K562 (cell line): ENCODE data around the gene IFI27L1. TPM values are rescaled to one million over a fixed set of nuclear protein-coding genes. Genes with fewer than 3 reads are reported as not detected.

Source experiments
- ATAC-seq: fragments of 200-7000 bp; cut with Tn5 transposase; 3 replicates; pipeline ENCODE4 v1.9.1; 2020; ENCODE audit warnings: moderate library complexity
- BruUV-seq: library from RNA; stranded (reverse); fragments of 400-500 nt; replicated peaks from 2 replicates; lab custom pipeline; 2021; lab: Mats Ljungman, UMichigan
- CTCF ChIA-PET: fragments of 300-600 bp; formaldehyde crosslinking; extraction: SDS; loops from one replicate; lab custom pipeline; 2021; ENCODE audit warnings: low intra/inter-chr PET ratio; lab: Yijun Ruan, JAX
- POLR2A ChIA-PET: fragments of 300-600, 350-650 bp; sonication (Branson Sonifier 250); formaldehyde crosslinking; extraction: SDS; loops from one replicate; lab custom pipeline; 2021; ENCODE audit warnings: antibody characterized with exemption, inconsistent platforms; lab: Yijun Ruan, JAX
- DNase-seq, 4 experiments: peaks; one replicate each; pipeline versions ENCODE4 v3.0.0 to v3.0.0-alpha.2; 2011 to 2018; ENCODE audit warnings: low spot score in 3 of 4, mixed read lengths in 3 of 4; ENCODE audit errors: extremely low read depth in 1 of 4
- FAIRE-seq: peaks from 2 replicates; lab custom pipeline; 2011; peaks lifted over from hg19 to GRCh38; lab: Jason Lieb, UNC
- H2AFZ ChIP-seq: 2 replicates; pipeline ENCODE4 v1.6.0; 2011; ENCODE audit warnings: low read depth, low read length, control low read depth, inconsistent platforms
- H3K27ac ChIP-seq: fragments of 200-600 bp; 3 replicates; pipeline ENCODE4 v1.8.0; 2011; ENCODE audit warnings: low read depth, mild to moderate bottlenecking, control low read depth, inconsistent platforms, low read length, moderate library complexity, mixed read lengths; ENCODE audit errors: extremely low read depth
- H3K27me3 ChIP-seq, 2 experiments: fragments of 300-600 bp in 1 of 2; 2 replicates in 1 of 2; 3 replicates in 1 of 2; pipeline versions ENCODE4 v1.6.0 to v1.8.0; 2011; ENCODE audit warnings: inconsistent platforms in 2 of 2, low read length in 2 of 2, mild to moderate bottlenecking in 1 of 2, mixed read lengths in 1 of 2, moderate library complexity in 1 of 2; ENCODE audit not compliant: control insufficient read depth in 2 of 2, insufficient read depth in 2 of 2
- H3K36me3 ChIP-seq: fragments of 300-600 bp; 3 replicates; pipeline ENCODE4 v1.8.0; 2011; ENCODE audit warnings: mild to moderate bottlenecking, low read length, inconsistent platforms; ENCODE audit not compliant: control insufficient read depth, insufficient read depth
- H3K4me1 ChIP-seq, 2 experiments: fragments of 200-600 bp in 1 of 2; replicated peaks in 1 of 2; 2 replicates in 1 of 2; 3 replicates in 1 of 2; pipeline versions ENCODE4 v1.5.1 to v1.8.0; 2011; ENCODE audit warnings: inconsistent platforms in 2 of 2, low read length in 2 of 2, mild to moderate bottlenecking in 1 of 2, mixed read lengths in 1 of 2, moderate library complexity in 1 of 2; ENCODE audit not compliant: control insufficient read depth in 2 of 2, insufficient read depth in 2 of 2
- H3K4me2 ChIP-seq: 2 replicates; pipeline ENCODE4 v1.6.1; 2011; ENCODE audit warnings: low read length, control low read depth, inconsistent platforms, mixed read lengths; ENCODE audit not compliant: insufficient read depth
- H3K4me3 ChIP-seq: fragments of 200-600 bp; sonication (generic), shearing (Covaris generic); 2 replicates; pipeline ENCODE4 v1.5.1; 2016; ENCODE audit warnings: control low read depth, inconsistent platforms
- H3K79me2 ChIP-seq: fragments of 200-600 bp; 3 replicates; pipeline ENCODE4 v1.8.0; 2011; ENCODE audit warnings: low read length, inconsistent platforms; ENCODE audit not compliant: control insufficient read depth, insufficient read depth
- H3K9ac ChIP-seq, 2 experiments: 2 replicates each; pipeline versions ENCODE4 v1.6.0 to v1.6.1; 2011; ENCODE audit warnings: low read depth in 2 of 2, low read length in 2 of 2, control low read depth in 1 of 2, inconsistent platforms in 1 of 2, mild to moderate bottlenecking in 1 of 2, mixed read lengths in 1 of 2; ENCODE audit not compliant: insufficient read depth in 1 of 2
- H3K9me1 ChIP-seq: one replicate; pipeline ENCODE4 v1.6.0; 2011; ENCODE audit warnings: inconsistent platforms, mild to moderate bottlenecking, low read length, moderate library complexity; ENCODE audit not compliant: control insufficient read depth, insufficient read depth
- H3K9me3 ChIP-seq: replicated peaks from 2 replicates; pipeline ENCODE4 v1.5.1; 2011; ENCODE audit warnings: low read depth, low read length, inconsistent platforms; ENCODE audit not compliant: control insufficient read depth, insufficient read depth
- H4K20me1 ChIP-seq: replicated peaks from 2 replicates; pipeline ENCODE4 v1.6.1; 2011; ENCODE audit warnings: low read length, inconsistent platforms, mixed read lengths; ENCODE audit not compliant: control insufficient read depth, insufficient read depth
- FOSL1 ChIP-seq: fragments of 200-800 bp; sonication (Bioruptor generic); conservative IDR thresholded peaks from 2 replicates; pipeline ENCODE4 v1.6.1; 2016; ENCODE audit warnings: missing genetic modification characterization, missing compliant biosample characterization
- RAD51 ChIP-seq: fragments of 450-650 bp; IDR thresholded peaks from 2 replicates; pipeline ENCODE4 v1.7.1; 2016; ENCODE audit warnings: low read depth, mild to moderate bottlenecking, borderline replicate concordance
- RFX7 ChIP-seq: fragments of 250-450 bp; sonication (Bioruptor Pico); IDR thresholded peaks from 2 replicates; pipeline ENCODE4 v1.5.1; 2021; ENCODE audit warnings: mild to moderate bottlenecking
- TAF1 ChIP-seq: IDR thresholded peaks from 2 replicates; pipeline ENCODE4 v1.6.1; 2011; ENCODE audit warnings: mild to moderate bottlenecking, low read length, moderate library complexity; ENCODE audit not compliant: insufficient read depth, control insufficient read depth, severe bottlenecking; ENCODE audit errors: extremely low read depth
- TBL1XR1 ChIP-seq, 2 experiments: IDR thresholded peaks; 2 replicates each; pipeline ENCODE4 v1.6.1; 2012; ENCODE audit warnings: improper control_type of control experiment in 2 of 2, low read length in 2 of 2, mild to moderate bottlenecking in 1 of 2
- TSHZ1 ChIP-seq: fragments of 250-450 bp; sonication (Bioruptor Pico); IDR thresholded peaks from 2 replicates; pipeline ENCODE4 v1.4.0; 2020; ENCODE audit warnings: mild to moderate bottlenecking, moderate library complexity
- WGBS: fragments of 100-300 bp; shearing (Covaris generic); methylation state at CpG from one replicate; pipeline ENCODE4 v1.1.6; 2016; ENCODE audit warnings: low coverage, mixed read lengths; ENCODE audit not compliant: insufficient coverage; ENCODE audit errors: missing lambda C conversion rate; 5-methylcytosine and 5-hydroxymethylcytosine counted together
- in situ Hi-C: fragments of 300-500 bp; cut with MboI; formaldehyde crosslinking; loops from 4 replicates; pipeline ENCODE4 v1.15.0; 2018; ENCODE audit warnings: inconsistent platforms, mixed read lengths
- intact Hi-C: fragments of 100-400 bp; cut with micrococcal nuclease; formaldehyde crosslinking; loops from 2 replicates; pipeline ENCODE4 v1.14.2; 2022
- polyA plus RNA-seq, 8 experiments: library from polyadenylated mRNA; depleted of rRNA in 4 of 8; stranded (reverse) in 5 of 8; unstranded in 3 of 8; fragments of >200 nt; fragmentation: Nextera tagmentation in 2 of 8; fragmentation: Illumina TruSeq in 1 of 8; extraction: Ambion mirVana in 2 of 8; extraction: Trizol in 1 of 8; gene quantifications; 2 replicates each; pipeline versions ENCODE4 v1.2.1 to v1.2.3, GENCODE V29; 2011 to 2014; ENCODE audit warnings: inconsistent platforms in 1 of 8, missing spikeins in 1 of 8
- total RNA-seq, 7 experiments: library from RNA; depleted of rRNA in 6 of 7; stranded (reverse); fragments of >200 nt in 6 of 7; fragmentation: Illumina TruSeq in 2 of 7; extraction: Trizol in 2 of 7; gene quantifications; 2 replicates each; pipeline versions ENCODE4 v1.2.1 to v1.2.3, GENCODE V29; 2011 to 2021; ENCODE audit warnings: low replicate concordance in 1 of 7
- TF ChIP-seq, protein P1 (sequence below), 2 experiments: fragments of 450-650 bp; conservative IDR thresholded peaks; 2 replicates each; pipeline ENCODE4 v1.6.1; 2017; ENCODE audit warnings: mild to moderate bottlenecking in 2 of 2, moderate library complexity in 2 of 2

Gene IFI27L1
- total and polyA plus RNA-seq, 9 of the 15 experiments (the other 6 are each of a cell fraction or from before 2014, with no cell fraction given), result 14.5 to 28.0 (median 23.8) TPM

DNA sequence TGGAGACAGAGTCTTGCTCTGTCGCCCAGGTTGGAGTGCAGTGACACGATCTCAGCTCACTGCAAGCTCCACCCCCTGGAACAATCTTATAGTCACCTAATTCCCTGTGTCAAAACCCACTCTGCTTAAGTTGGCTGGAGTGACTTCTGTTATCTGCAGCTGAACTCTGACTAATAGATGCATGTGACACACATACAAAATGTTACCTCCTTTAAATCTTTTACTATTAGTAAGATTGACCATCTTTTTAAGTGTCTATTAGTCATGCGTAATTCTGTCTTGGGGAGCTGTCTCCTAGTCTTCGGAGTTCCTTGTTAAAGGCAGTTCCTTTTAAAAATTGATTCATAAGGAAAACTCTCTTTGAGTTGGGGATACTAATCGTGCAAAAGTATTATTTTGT is 7.4 kb downstream of the IFI27L1 start:
- H3K27ac ChIP-seq, result no peak overlapping the region
- H3K4me2 ChIP-seq, result no peak overlapping the region
- TF ChIP-seq, protein P1, sequence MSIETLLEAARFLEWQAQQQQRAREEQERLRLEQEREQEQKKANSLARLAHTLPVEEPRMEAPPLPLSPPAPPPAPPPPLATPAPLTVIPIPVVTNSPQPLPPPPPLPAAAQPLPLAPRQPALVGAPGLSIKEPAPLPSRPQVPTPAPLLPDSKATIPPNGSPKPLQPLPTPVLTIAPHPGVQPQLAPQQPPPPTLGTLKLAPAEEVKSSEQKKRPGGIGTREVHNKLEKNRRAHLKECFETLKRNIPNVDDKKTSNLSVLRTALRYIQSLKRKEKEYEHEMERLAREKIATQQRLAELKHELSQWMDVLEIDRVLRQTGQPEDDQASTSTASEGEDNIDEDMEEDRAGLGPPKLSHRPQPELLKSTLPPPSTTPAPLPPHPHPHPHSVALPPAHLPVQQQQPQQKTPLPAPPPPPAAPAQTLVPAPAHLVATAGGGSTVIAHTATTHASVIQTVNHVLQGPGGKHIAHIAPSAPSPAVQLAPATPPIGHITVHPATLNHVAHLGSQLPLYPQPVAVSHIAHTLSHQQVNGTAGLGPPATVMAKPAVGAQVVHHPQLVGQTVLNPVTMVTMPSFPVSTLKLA (conservative IDR thresholded peaks at IDR 0.05), result no peak
- TF ChIP-seq TAF1 (no peak), RFX7 (CRISPR knock-in tag) (no peak), TBL1XR1 (IDR thresholded peaks at IDR 0.05; ENCODE audit: low read length in 2 of 2) (no peak), FOSL1 (tag) (peak; percentile 75), TSHZ1 (CRISPR knock-in tag) (no peak), RAD51 (no peak)
- peaks cover 0 to 5% of the 10 kb centered on the region in 2 experiments; a peak in 3 of 5 replicates for H3K4me1 ChIP-seq
- no peaks in the 10 kb centered on the region for H3K27me3 ChIP-seq
- no peaks in the 10 kb centered on the region for H3K36me3 ChIP-seq
- WGBS, result 55% methylated on average over 4 of the region's 5 CpGs
- no TSS peak for BruUV-seq
- DNase-seq, result no peak
- no peaks in the 10 kb centered on the region for H4K20me1 ChIP-seq
- H3K9ac ChIP-seq, result no peak overlapping the region
- no peak overlapping the region for H3K4me3 ChIP-seq
- ChIA-PET CTCF (no interaction called here), POLR2A (interaction anchor here (1.0 kb wide), 1 partner anchor 10 kb away, joined by 3 read pairs; no protein-coding TSS in a partner anchor)
- no peaks in the 10 kb centered on the region for H3K9me1 ChIP-seq
- no peak for FAIRE-seq
- no peak overlapping the region for H2AFZ ChIP-seq
- intact Hi-C loops (no loop called here), in situ Hi-C loops (no loop called here)
- peaks cover 10% of the 10 kb centered on the region for H3K79me2 ChIP-seq
- H3K9me3 ChIP-seq, result no peaks in the 10 kb centered on the region; the same call in 1 of the 2 replicates
- 0 out of 3 replicates have a peak, but pooled peaks have one; percentile 39 for ATAC-seq
